Stimulated activated CD4-positive, alpha-beta T cell treated with anti-CD3 and anti-CD28 coated beads, Interleukin-1b, Interleukin-23, amount 100 ng/mL, for 1 hour (primary cell): Measurements from ENCODE around the gene SUSD6.

Source experiments
- DNase-seq, 2 donors: peaks; one replicate each; pipeline ENCODE4 v3.0.0-alpha.2; 2020; ENCODE audit warnings: low read depth in 2 of 2

SUSD6 gene, protein sequence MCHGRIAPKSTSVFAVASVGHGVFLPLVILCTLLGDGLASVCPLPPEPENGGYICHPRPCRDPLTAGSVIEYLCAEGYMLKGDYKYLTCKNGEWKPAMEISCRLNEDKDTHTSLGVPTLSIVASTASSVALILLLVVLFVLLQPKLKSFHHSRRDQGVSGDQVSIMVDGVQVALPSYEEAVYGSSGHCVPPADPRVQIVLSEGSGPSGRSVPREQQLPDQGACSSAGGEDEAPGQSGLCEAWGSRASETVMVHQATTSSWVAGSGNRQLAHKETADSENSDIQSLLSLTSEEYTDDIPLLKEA

DNA sequence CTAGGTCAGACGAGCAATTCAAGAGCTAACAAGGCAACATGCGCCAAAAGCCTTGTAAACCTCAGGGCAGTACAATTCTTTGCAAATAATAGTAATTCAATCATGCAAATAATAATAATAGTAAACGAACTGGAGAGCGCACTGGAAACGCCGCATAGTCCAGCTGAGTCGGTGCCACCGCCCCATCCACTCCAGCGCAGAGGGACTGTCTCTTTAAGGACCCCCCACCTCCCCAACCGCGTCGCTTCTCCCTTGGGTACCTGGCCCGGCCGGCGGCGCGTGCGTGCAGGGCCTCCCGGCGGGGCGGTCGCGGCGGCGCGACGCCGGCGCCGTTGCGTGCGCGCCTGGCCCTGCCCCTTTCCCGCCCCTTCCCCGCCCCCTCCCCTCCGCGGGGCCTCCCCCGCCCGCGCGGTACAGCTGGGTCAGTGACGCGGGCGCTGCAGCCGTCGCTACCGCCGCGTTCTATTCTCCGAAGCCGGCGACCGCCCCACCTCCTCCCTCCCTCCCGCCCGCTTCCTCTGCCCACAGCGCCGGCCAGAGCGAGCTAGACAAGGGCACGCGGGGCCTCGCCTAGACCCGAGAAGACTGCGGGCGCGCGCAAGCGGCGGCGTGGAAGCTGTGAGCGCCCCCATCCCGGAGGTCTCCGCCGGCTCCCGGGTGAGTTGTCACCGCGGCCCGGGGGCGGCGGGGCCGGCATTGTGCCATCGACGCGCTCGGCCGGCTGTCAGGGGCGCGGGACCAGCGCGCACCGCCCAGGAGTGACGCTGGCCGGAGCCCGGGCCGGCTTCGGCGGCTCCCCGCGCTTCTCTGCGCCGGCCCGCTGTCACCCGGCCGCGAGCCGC lies at the start of gene SUSD6:
TSS of gene SUSD6 (plus strand) at position 425 of the 842 bp plus-strand sequence. CDS start 46,997 bp downstream, outside the sequence.
- peak; percentile 69 to 79 for DNase-seq

DNA sequence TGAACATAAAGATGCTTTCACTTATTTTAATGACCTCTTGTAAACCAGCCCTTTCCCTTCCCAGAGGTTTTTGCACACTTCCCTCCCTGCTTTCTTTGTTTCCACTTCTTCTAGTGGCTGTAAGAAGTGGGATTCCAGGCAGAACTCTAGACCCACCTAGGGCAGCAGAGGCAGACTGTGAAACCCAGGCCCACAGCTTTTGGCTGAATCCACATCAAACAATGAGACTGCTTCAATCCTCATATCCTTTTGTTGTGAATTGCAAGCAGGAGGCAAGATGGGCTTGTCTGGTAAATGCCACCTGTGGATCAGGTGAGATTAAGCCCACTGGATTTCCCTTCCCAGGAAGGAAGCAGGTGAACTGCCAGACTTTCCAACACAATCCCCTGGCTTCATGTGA lies 49.5 kb upstream of the SUSD6 start:
- DNase-seq: no peak

DNA sequence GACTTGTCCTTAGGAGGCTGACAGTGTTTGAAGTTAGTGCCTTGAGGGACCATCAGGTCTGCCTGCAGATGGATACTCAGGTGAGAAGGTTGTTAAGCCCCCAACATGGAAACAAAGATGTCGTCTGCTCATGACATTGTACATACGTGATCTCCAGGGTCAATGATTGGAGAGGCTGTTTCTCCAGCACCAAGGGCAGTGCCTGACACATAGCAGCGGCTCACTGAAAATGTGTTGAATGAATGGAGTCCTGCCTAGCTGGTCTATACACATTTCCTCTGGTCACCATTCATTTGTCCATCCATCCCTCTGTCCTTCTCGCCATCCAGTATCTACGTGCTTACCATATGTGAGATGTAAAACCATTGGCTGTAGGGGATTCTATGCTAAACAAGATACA lies 43.8 kb upstream of the SUSD6 start:
- no peak for DNase-seq

DNA sequence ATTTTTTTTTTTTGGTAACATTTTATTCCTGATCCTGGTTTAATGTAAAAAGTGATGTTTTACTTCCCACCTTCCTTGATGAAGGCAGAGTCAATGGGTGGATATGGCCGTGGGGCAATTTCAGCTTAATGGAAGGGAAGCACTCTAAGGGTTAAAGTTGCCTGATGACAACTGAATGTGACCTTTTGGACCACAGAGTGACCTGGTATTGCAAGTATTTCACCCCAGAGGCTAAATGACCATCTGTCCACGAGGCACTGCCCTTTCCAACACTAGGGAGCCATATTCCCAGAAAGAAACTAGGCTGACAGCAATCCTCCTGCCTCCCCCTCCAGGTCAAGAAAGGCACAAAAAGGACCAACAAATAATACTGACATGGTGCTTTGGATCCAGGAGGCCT lies 41.5 kb upstream of the SUSD6 start:
- DNase-seq: no peak

DNA sequence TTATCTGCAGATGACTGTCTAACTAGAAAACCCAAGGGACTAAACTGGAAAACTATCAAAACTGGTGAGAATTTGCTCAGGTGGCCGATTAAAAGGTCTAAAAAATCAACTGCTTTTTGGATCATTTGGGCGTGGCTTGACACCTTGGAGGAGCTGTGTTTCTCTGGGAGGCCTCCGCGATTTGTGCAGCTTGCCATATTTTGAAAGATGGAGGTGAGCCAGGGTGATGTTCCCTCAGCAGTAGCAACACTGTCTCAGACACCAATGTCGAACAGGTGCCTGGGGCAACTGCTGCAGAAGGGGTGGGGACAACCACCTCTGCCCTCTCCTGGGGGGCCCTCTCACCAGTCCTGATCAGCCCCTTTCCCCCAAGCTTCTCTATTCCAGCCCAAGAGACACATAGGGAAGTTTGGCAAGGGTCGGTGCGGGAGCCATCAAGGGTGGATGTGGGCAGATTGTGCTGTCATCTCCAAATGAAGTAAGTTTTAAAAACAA lies 40.5 kb upstream of the SUSD6 start:
- DNase-seq: no peak

DNA sequence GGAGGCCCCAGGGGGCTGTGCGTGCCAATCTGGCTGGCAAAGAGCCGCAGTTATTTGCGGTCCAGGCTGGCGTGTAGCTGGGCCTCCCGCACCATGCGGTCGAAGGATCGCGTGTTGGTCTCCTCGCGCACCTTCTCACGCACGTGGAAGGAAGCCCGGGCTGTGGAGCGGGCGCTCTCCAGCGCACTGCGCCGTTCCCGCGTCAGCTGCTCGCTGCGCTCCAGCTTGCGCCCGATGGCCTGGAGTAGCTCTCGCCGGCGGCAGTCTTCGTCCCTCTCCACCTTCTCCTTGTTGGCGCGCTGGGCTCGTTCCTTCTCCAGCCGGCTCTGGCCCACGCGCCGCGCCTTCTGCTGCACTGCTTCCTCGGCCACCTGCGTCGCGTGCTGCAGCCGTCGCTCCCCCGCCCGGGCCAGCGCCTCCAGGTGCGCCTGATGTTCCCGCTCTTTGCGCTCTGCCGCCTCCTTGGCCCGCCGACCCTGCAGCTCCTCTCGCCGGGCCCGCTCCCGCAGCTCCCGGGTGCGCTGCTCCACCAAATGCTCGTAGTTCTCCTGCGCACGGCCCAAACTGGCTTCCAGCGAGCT lies 39.9 kb upstream of the SUSD6 start:
- DNase-seq: no peak

DNA sequence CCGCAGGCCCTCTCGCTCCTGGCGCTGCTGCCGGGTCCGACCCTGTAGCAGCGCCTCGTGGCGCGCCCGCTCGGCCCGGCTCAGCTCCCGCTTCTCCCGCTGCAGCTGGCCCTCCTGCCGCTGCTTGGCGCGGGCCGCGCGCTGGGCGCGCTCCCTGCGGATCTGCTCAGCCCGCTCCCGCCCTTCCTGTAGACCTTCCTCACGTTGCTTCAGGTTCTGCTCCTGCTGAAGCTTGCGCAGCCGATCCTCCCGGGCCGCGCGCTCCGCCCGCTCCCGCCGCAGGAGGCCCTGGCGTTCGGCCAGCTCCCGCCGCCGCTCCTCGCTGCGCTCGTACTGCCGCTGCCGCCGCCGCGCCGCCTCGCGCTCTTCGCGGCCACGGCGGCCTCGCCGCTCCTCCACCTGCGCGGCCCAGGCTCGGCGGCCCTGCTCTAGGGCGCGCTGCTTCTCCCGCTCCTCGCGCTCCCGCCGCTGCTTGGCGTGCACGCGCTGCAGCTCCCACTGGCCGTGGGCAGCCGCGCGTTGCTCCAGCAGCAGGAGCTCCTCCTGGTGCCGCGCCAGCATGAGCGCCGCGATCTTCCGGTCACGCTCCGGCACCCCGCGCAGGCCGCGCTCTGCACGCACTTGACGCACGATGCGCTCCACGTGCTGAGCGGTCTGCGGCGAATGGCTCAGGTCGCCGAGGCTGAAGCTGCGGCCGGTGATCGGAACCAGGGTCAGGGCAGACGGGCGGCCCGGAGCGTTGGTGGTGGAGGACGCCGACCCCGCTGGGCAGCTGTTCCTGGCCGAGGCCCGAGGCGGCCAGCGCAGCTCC lies 39.2 kb upstream of the SUSD6 start:
- DNase-seq: no peak

DNA sequence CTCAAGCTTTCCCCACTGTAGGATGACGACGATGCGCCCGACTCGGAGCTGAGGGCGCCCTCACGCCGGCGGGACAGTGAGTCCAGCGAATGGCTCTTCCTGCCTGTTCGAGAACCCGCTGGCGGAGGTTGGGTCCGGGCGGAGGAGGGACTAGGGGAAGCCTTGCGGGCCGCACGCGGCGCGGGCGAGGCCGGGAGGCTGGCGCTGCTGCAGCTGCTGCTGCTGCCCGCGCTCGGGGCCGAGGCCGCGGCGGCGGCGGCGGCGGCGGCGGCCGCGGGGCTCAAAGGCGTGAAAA lies 38.6 kb upstream of the SUSD6 start:
- DNase-seq: no peak

DNA sequence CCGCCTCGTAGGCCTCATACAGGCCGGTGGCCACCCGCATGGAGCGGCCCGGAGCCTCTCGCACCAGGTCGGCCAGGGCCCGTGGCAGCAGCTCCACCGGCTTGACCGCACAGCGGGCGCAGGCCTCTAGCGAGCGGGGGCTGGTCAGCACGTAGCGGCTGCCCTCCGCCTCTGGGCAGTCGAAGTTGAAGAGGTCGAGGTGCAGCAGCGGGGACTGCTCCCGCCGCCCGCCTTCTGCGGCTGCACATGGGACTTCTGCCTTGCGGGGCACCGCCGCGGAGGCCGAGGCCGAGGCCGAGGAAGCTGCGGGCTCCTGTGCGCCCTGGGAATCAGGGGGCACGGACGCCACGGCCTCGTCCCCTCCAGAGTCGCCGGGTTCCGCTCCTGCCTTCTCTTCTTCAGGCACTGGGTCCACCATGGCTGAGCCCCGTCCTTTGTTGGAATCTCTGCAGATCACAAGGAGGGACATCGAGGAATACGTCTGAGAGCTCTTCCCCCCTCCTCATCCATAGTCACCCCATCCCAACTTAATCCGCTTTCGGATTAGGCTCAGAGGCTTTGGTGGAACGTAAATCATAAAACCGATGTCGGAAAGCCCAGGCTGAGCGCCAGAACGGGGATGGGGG lies 38.1 kb upstream of the SUSD6 start:
- no peak for DNase-seq

DNA sequence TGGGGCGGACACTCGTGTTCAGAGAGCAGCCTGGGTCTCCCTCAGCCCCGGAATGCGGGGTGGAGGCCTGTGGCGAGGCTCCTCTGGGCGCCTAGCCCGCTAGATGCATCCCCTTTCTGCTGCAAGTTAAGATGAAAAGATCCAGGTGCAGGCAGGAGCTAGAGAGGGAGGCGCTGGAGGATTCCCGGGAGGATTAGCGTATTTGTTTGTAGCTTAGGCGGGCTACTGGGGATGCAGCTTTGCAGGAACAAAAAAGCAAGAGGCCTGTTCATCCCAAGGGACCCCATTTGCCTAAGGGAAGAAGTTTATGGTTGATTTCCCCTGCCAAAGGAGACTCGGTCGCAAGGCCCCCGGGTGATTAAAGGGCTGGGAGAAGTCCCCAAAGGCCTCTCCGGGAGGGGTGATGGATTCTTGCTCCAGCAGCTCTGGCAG lies 37.5 kb upstream of the SUSD6 start:
- DNase-seq: no peak

DNA sequence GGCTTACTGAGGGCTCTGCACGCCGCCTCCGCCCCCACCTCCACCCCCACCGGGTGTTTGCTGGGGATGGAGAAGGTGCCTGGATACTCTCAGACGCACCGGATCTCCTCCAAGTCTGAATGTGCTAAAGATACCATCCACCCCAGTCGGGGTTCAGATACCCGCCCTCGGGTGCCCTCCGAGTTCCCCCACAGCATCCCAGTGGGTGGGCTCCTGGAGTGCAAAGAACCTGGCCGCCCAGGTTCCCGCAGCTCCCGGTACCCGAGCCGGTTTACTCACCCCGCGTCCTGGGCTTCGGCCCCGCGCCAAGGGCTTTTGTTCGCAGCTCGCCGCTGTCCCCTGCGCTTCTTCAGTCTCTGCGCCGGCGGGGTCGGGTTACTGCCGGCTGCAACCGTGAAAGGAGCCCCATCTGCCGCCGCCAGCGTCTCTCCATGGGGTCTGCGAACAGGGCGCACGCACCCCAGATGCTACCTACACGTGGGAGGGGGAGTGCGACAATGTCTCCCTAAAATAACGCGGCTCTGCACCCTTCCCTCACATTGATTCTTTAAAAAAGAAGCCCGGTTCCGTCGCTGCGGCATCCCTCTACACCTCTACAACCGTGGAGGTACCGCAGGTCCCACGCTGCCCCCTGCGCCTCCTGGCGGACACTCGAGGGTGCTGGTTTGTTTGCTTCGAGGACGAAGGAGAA lies 37.0 kb upstream of the SUSD6 start, which contains the start of gene CCDC177:
TSS of gene CCDC177 (minus strand) at position 609 of the 691 bp plus-strand sequence. CDS start 1,249 bp downstream, outside the sequence.
- DNase-seq: peak; percentile 50 to 62

DNA sequence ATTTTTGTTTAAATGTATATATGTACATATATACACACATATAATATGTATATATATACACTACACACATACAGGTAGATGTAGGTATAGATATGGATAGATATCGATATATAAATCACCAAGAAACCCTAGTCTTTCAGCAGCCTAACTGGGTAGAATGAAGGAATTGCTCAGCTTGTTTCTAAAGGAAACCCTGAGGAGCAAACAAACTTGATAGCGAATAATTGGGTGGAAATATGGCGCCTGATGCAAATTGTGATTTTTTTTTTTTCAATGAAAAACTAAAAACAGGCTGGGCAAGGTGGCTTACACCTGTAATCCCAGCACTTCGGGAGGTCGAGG lies 36.5 kb upstream of the SUSD6 start:
- no peak for DNase-seq

DNA sequence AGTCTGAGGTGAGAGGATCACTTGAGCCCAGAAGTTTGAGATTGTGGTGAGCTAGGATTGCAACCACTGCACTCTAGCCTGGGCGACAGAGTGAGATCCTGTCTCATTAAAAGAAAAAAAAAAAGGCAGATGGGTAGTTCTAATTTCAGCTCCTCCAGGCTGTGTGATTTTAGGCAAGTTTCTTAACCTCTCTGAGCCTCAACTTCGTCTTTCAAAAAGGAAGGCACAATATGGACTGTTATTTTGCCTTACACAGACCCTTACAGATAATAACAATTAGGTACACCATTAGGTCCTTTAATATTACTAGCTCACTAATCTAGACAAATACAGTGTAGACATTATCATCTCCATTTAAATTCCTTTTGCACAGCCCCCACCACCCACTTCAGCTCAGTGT lies 31.9 kb upstream of the SUSD6 start:
- no peak for DNase-seq

DNA sequence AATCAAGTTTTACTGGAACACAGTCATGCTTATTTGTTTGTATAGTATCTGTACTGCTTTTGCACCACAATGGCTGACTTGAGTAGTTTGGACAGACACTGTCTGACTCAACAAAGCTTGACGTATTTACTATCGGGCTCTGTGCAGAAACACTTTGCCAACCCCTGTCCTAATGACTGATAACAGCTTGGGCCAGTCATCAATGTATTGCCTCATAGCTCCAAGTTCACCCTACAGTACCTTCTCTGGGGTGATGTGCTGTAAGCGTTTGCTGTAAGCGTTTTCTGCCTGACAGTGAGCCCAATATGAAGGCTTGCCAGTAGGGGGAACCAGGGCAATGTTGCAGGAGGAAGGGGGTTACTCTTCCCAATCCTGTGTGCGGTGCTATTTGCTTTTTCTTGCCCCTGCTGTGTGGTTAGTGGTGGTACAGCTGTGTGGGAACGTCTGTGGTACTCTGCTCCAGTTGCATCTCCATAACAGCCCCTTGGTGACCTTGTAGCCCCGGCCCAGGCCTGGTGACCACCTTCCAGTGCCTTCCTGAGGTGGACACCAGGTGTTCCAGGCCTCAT lies 31.3 kb upstream of the SUSD6 start:
- no peak for DNase-seq

DNA sequence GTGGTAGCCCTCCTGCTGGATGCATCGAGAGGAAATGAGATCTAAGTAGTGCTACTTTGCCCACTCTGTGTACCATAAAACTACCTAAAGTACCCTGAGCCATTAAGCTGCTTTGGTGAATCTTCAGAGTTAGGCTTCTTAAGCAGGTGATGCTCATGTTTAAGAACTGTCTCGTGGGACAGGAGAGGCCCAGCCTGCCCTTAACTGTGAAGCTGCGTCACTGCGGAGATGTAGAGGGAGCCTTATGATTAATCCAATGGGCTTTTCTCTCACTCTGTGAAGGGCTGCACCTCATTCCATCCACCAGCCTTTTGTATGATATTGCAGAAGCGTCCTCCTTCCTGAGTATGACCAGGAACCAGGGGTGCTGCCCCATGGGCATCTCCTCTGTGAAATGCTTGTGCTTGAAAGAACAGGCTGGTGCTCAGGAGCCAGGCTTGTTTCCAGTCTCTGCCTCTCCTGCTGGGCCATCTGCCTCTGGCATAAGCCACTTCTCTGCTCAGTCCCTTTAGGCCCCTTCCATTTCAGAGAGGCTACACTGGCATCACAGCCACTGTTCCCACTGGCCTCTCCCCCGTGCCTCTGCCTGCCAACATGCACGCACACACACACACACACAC lies 30.0 kb upstream of the SUSD6 start:
- DNase-seq: no peak

DNA sequence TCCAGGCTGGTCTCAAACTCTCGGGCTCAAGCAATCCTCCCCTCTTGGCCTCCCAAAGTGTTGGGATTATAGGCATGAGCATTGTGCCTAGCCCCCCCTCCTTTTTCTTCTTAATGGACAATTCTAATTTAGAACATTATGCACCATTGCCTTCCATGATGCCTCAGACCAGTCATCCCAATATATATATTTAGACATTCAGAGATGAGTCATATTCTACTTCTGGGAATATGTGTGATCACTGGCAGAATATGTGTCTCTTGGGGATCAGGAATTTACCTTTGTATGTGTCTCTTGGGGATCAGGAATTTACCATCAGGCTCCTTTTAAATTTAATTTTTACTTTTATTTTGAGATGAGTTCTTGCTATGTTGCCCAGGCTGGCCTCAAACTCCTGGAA lies 29.2 kb upstream of the SUSD6 start:
- no peak for DNase-seq

DNA sequence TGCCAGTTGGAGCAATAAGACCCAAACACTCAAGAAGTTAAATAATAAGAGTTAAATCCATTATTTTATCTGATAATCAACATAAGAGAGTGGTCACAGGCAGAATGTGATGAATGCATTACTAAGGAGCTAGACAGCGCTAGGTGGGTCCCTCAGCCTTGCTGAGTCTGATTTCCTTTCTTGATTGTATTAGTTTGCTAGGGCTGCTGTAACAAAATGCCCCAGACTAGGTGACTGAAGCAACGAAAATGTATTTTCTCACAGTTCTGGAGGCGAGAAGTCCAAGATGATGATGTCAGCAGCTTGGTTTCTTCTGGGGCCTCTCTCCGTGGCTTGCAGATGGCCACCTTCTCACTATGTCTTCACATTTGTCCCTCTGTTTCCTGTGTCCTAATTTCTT lies 28.6 kb upstream of the SUSD6 start:
- no peak for DNase-seq

DNA sequence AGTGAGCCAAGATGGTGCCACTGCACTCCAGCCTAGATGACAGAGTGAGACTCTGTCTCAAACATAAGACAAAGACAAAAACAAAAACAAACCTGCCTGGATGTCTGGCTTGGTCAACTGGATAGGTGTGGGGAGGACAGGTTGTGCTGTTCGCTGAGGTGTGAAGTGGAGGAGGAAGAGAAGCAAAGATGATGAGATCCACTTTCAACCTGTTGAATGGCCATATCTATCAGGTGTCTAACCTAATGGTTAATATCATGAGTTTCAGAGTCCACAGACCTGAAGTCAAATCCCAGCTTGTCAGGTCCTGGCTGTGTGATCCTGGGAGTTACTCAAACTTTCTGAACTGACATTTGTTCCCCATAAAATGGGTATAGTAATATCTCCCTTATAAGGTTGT lies 27.0 kb upstream of the SUSD6 start:
- DNase-seq: no peak

DNA sequence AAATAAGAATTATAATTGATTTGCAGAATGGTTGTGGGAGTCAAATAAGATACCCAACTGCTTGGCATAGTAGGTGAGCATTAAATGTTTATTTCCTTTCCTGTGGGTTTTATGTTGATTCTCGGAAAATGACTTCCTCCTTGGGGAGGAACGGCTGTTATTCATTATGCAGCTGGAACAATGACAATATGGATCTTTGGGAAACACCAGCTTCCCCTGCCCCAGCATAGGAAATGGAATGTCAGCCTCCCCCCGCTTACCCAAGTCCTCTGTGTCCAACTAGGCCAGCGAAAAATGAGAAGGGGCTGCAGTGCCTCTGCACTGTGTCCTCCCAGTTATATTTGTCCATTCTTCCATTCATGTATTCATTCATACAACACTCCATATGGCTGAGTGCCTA lies 25.0 kb upstream of the SUSD6 start:
- no peak for DNase-seq

DNA sequence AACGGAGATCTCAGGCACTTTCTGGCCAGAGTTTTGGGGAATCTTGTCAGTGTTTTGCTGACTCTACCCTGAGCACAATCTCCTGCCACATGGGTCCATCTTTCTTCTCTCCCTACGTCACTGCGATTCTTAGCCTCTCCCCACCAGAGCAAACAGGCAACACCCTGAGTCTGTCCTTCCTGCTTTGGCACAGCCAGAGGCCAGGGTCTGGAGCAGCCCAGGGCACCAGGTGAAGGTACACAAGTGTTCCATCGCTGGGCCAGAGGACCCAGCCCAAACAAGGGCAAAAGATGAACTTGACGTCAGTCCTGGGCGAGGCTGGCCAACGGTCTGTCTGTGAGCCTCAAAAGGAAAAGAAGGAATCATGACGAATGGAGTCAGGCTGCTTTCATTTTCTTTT lies 24.0 kb upstream of the SUSD6 start:
- DNase-seq: no peak
